HepG2 (cell line): ENCODE measurements around the gene SLC4A8.

ENCODE experiments used
- ETV6 ChIP-seq: sonication (generic); formaldehyde crosslinking; conservative IDR thresholded peaks from 2 replicates; pipeline ENCODE4 v1.4.0; 2020; ENCODE audit warnings: missing genetic modification reagents
- MAX ChIP-seq: IDR thresholded peaks from 2 replicates; pipeline ENCODE4 v1.6.1; 2012; ENCODE audit warnings: inconsistent platforms
- MLXIP ChIP-seq: sonication (generic); formaldehyde crosslinking; IDR thresholded peaks from 2 replicates; pipeline ENCODE4 v1.9.0; 2021; ENCODE audit warnings: missing genetic modification reagents, borderline replicate concordance
- NCOA1 ChIP-seq: sonication (generic); formaldehyde crosslinking; IDR thresholded peaks from 2 replicates; pipeline ENCODE4 v1.9.0; 2021; ENCODE audit warnings: missing genetic modification reagents
- POLR2A ChIP-seq, 2 experiments: IDR thresholded peaks; 2 replicates each; pipeline ENCODE4 v1.6.1; 2011; ENCODE audit warnings: low read depth in 2 of 2, low read length in 2 of 2, mild to moderate bottlenecking in 1 of 2, moderate library complexity in 1 of 2; ENCODE audit not compliant: insufficient read depth in 1 of 2
- SMAD3 ChIP-seq: sonication (generic); formaldehyde crosslinking; IDR thresholded peaks from 2 replicates; pipeline ENCODE4 v1.4.0; 2020; ENCODE audit warnings: missing genetic modification reagents
- YEATS2 ChIP-seq: sonication (generic); formaldehyde crosslinking; IDR thresholded peaks from 2 replicates; pipeline ENCODE4 v1.4.0; 2020; ENCODE audit warnings: missing genetic modification reagents, borderline replicate concordance
- TF ChIP-seq, protein P1 (sequence below): sonication (generic); formaldehyde crosslinking; conservative IDR thresholded peaks from 2 replicates; pipeline ENCODE4 v1.4.0; 2020; ENCODE audit warnings: missing genetic modification reagents
- TF ChIP-seq, protein P2 (sequence below): sonication (generic); formaldehyde crosslinking; IDR thresholded peaks from 2 replicates; pipeline ENCODE4 v1.8.1; 2023; ENCODE audit warnings: mild to moderate bottlenecking, inconsistent platforms, moderate library complexity, missing genetic modification reagents, borderline replicate concordance
- TF ChIP-seq, protein P3 (sequence below): sonication (generic); formaldehyde crosslinking; IDR thresholded peaks from 2 replicates; pipeline ENCODE4 v1.5.1; 2020; ENCODE audit warnings: missing genetic modification reagents, mild to moderate bottlenecking, borderline replicate concordance
- TF ChIP-seq, protein P4 (sequence below): sonication (generic); formaldehyde crosslinking; IDR thresholded peaks from 2 replicates; pipeline ENCODE4 v1.4.0; 2020; ENCODE audit warnings: mild to moderate bottlenecking, missing genetic modification reagents, borderline replicate concordance

DNA sequence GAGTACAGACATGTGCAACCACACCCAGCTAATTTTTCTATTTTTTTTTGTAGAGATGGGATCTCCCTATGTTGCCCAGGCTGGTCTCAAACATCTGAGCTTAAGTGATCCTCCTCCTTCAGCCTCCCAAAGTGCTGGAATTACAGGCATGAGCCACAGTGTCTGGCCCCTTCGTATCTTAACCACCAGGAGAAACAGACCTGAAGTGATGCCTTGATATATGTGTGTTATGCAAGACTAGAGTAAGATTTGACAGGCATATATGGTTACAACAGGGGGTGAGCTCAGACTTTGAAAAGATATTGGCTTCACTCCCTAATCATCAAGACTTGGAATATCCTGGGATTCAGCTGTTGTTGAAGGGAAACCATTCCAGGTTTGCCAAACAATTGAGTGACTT, 22.7 kb upstream of the SLC4A8 start:
- TF ChIP-seq, protein P1, sequence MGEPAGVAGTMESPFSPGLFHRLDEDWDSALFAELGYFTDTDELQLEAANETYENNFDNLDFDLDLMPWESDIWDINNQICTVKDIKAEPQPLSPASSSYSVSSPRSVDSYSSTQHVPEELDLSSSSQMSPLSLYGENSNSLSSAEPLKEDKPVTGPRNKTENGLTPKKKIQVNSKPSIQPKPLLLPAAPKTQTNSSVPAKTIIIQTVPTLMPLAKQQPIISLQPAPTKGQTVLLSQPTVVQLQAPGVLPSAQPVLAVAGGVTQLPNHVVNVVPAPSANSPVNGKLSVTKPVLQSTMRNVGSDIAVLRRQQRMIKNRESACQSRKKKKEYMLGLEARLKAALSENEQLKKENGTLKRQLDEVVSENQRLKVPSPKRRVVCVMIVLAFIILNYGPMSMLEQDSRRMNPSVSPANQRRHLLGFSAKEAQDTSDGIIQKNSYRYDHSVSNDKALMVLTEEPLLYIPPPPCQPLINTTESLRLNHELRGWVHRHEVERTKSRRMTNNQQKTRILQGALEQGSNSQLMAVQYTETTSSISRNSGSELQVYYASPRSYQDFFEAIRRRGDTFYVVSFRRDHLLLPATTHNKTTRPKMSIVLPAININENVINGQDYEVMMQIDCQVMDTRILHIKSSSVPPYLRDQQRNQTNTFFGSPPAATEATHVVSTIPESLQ: no peak
- TF ChIP-seq, protein P2, sequence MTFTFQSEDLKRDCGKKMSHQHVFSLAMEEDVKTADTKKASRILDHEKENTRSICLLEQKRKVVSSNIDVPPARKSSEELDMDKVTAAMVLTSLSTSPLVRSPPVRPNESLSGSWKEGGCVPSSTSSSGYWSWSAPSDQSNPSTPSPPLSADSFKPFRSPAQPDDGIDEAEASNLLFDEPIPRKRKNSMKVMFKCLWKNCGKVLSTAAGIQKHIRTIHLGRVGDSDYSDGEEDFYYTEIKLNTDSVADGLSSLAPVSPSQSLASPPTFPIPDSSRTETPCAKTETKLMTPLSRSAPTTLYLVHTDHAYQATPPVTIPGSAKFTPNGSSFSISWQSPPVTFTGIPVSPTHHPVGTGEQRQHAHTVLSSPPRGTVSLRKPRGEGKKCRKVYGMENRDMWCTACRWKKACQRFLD (CRISPR knock-in tag): no peak
- TF ChIP-seq YEATS2 (CRISPR knock-in tag) (no peak), NCOA1 (CRISPR knock-in tag) (no peak), MAX (no peak), SMAD3 (no peak), MLXIP (CRISPR knock-in tag) (no peak), ETV6 (no peak), POLR2A (IDR thresholded peaks at IDR 0.05; ENCODE audit: insufficient read depth in 1 of 2, low read depth in 2 of 2, low read length in 2 of 2) (no peak)
- TF ChIP-seq, protein P3, sequence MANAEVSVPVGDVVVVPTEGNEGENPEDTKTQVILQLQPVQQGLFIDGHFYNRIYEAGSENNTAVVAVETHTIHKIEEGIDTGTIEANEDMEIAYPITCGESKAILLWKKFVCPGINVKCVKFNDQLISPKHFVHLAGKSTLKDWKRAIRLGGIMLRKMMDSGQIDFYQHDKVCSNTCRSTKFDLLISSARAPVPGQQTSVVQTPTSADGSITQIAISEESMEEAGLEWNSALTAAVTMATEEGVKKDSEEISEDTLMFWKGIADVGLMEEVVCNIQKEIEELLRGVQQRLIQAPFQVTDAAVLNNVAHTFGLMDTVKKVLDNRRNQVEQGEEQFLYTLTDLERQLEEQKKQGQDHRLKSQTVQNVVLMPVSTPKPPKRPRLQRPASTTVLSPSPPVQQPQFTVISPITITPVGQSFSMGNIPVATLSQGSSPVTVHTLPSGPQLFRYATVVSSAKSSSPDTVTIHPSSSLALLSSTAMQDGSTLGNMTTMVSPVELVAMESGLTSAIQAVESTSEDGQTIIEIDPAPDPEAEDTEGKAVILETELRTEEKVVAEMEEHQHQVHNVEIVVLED (CRISPR knock-in tag): no peak
- TF ChIP-seq, protein P4, sequence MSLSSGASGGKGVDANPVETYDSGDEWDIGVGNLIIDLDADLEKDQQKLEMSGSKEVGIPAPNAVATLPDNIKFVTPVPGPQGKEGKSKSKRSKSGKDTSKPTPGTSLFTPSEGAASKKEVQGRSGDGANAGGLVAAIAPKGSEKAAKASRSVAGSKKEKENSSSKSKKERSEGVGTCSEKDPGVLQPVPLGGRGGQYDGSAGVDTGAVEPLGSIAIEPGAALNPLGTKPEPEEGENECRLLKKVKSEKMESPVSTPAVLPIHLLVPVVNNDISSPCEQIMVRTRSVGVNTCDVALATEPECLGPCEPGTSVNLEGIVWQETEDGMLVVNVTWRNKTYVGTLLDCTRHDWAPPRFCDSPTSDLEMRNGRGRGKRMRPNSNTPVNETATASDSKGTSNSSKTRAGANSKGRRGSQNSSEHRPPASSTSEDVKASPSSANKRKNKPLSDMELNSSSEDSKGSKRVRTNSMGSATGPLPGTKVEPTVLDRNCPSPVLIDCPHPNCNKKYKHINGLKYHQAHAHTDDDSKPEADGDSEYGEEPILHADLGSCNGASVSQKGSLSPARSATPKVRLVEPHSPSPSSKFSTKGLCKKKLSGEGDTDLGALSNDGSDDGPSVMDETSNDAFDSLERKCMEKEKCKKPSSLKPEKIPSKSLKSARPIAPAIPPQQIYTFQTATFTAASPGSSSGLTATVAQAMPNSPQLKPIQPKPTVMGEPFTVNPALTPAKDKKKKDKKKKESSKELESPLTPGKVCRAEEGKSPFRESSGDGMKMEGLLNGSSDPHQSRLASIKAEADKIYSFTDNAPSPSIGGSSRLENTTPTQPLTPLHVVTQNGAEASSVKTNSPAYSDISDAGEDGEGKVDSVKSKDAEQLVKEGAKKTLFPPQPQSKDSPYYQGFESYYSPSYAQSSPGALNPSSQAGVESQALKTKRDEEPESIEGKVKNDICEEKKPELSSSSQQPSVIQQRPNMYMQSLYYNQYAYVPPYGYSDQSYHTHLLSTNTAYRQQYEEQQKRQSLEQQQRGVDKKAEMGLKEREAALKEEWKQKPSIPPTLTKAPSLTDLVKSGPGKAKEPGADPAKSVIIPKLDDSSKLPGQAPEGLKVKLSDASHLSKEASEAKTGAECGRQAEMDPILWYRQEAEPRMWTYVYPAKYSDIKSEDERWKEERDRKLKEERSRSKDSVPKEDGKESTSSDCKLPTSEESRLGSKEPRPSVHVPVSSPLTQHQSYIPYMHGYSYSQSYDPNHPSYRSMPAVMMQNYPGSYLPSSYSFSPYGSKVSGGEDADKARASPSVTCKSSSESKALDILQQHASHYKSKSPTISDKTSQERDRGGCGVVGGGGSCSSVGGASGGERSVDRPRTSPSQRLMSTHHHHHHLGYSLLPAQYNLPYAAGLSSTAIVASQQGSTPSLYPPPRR (CRISPR knock-in tag): no peak
